ENCODE data around the gene TICAM2.

TICAM2 gene

DNA sequence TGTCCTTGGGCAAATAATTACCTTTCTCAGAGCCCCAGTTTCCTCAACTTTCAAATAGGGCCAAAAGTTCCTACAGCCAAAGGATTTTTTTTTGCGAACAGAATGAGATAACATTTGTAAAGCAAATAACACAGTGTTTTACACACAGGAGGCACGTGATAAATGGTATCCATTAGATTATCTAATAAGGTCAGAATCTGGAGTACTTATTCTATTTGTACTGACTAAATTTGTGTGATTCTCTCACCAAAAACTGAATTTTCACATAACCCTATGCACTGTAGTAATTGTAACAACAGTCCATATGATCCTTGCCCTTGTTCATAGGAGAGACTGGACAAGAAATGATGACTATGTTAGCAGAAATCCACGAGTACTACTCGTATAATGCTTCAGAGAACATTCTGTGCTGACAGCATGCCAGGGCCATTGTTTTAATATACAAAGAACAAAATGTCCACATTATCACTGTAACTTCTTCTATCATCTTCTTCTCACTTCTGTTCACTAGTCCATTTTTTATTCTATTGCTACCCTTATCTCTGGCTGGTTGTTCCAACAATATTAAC lies 43.8 kb downstream of the TICAM2 start:
- no peak for FAIRE-seq
- no peak for DNase-seq (ENCODE audit: insufficient read length, low spot score)
- TF ChIP-seq, protein P1, sequence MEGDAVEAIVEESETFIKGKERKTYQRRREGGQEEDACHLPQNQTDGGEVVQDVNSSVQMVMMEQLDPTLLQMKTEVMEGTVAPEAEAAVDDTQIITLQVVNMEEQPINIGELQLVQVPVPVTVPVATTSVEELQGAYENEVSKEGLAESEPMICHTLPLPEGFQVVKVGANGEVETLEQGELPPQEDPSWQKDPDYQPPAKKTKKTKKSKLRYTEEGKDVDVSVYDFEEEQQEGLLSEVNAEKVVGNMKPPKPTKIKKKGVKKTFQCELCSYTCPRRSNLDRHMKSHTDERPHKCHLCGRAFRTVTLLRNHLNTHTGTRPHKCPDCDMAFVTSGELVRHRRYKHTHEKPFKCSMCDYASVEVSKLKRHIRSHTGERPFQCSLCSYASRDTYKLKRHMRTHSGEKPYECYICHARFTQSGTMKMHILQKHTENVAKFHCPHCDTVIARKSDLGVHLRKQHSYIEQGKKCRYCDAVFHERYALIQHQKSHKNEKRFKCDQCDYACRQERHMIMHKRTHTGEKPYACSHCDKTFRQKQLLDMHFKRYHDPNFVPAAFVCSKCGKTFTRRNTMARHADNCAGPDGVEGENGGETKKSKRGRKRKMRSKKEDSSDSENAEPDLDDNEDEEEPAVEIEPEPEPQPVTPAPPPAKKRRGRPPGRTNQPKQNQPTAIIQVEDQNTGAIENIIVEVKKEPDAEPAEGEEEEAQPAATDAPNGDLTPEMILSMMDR (IDR thresholded peaks at IDR 0.05; ENCODE audit: insufficient read depth, missing control alignments): no peak

DNA sequence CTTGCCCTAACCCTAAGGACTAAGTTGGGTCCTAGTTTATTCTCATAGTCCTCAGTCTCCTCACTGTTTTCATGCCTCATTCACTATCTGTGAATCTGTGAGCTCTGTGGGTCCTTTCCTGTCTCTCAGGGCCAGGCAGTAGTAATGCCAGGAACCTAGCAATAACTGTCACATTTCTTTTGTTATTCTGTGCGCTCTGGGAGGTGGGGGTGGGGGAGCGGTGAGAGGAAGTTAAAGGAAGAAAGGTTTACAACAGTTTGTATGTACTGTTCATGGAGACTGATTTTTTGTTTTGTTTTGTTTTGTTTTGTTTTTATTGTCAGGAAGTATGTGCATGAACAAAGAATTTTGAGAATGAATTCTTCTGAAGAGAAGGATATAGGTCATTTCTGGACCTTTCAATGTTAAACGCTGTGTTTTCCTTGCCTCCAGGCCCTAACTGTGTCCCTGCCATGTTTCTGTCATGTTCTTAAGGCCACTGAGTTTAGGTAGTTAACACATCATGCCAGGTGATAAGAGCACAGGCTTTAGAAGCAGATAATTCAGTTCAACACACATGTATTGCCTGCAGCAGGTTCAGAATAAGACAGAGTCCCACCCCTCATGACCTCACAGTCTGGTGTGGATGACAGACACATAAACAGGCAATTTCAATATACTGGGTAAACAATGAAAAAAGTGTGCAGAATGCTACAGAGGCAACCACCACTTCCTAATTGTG lies 44.5 kb downstream of the TICAM2 start:
- TF ChIP-seq, protein P1 (IDR thresholded peaks at IDR 0.05; ENCODE audit: insufficient read depth, missing control alignments): no peak
- FAIRE-seq: no peak
- no peak for DNase-seq (ENCODE audit: insufficient read length, low spot score)

DNA sequence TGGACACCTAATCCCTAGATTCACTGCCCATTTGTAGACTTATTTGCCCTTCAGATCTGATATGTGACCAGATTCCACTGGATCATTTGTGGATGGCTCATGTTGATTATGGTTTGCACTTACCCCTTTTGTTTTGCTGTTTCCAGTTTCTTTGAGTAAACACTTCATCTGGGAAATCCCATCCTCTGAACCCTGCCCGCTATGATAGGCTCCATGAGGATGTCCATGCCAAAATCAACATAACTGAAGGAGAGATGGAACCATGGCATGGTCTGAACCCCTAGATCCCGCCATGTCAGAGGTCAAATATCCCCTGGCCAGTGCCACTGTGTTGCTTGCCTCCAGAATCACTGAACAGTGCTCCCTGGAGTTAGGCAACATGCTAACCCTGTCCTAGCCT lies 46.0 kb downstream of the TICAM2 start:
- no peak for FAIRE-seq
- TF ChIP-seq, protein P1 (IDR thresholded peaks at IDR 0.05; ENCODE audit: insufficient read depth, missing control alignments): no peak
- DNase-seq (ENCODE audit: insufficient read length, low spot score): no peak

DNA sequence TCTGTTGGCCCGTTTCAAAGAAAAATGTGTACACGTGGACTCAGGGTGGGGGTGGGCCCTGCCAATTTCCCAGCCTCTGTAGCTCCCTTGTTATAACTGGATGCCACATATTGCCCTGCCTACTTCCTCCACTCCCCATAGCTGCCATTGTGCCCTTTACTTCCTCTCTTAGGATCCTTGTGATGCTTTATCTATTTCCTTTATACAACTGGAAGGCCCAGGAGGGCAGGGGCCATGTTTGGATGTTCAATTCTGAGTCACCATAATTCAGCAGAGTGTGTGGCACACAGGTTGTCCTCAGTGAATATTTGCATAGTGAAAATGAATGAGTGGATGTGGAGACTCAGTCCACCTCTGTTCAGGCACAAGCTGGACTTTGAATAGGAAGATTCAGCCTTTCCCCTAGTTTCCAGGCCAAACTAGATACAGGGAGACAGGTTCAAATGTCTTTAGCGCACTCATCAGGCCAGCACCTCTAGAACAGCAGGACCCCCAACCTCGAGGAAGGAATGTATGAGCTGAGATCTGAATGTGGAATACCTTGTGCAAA lies 47.1 kb downstream of the TICAM2 start:
- DNase-seq (ENCODE audit: insufficient read length, low spot score) (no peak), FAIRE-seq (no peak)
- TF ChIP-seq, protein P1 (IDR thresholded peaks at IDR 0.05; ENCODE audit: insufficient read depth, missing control alignments): no peak

DNA sequence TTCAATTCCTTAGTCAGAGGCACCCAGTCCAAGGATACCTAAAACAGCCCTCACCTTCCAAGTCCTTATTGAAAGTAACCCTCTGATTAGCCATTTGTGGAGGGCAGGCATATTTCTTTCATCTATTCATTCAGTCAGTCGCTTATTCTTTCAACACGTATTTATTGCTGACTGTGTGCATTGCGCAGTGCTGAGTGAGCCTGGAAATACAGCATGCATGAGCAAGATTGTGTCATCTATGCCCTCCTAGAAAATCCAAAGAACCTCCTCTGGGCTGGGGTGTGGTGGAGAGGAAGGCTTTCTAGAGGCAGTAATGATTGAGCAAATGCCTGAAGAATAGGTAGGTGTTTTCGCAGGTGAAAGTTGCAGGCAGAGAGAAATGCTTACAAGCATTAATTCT lies 49.2 kb downstream of the TICAM2 start:
- no peak for FAIRE-seq
- no peak for DNase-seq (ENCODE audit: insufficient read length, low spot score)
- TF ChIP-seq, protein P1 (IDR thresholded peaks at IDR 0.05; ENCODE audit: insufficient read depth, missing control alignments): no peak

DNA sequence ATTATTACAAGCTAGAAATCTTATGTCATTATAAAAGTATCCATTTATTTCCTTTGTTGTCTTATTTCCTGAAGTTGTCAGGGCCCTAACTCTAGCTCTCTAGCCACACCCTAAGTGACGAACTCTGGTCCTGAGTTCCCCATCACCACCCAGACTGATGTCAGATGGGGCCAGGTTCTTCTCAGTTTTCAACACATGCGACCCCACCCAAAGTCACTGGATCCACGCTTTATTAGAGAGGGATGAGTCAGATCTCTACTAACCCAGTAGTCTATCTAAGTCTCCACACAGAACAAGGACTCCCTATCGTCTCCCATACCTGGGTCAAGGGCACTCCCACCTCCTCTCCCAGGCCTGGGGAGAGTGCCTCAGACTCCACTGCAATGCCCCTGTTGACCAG lies 50.9 kb downstream of the TICAM2 start:
- FAIRE-seq (no peak), DNase-seq (ENCODE audit: insufficient read length, low spot score) (no peak)
- TF ChIP-seq, protein P1 (IDR thresholded peaks at IDR 0.05; ENCODE audit: insufficient read depth, missing control alignments): no peak

DNA sequence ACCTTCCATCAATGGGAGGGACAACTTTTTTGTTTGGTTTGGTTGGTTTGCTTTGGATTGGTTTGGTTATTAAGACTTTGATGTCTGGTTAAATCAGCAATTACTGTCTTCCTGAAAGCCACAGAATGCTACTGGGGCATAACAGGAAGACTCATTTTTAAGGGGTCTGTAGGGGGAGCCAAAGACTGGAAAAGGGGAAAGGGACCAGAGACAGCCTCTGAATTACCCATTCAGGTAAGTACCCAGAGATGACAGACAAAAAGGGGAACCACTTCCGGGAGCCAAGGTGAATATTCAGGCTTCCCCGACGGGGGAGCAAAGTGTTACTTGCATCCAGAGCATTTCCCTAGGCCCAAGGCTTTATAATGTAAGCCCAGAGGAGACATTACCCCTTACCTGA lies 53.1 kb downstream of the TICAM2 start:
- DNase-seq (ENCODE audit: insufficient read length, low spot score) (no peak), FAIRE-seq (no peak)

More for the DNA sequence above, 53.1 kb downstream of the TICAM2 start:
- TF ChIP-seq, protein P1 (IDR thresholded peaks at IDR 0.05; ENCODE audit: insufficient read depth, missing control alignments): peak; percentile 23
